ENCODE measurements around the gene SCGB1C2.
"Not testable (repeated sequence)": the region's sequence is repeated elsewhere in the genome, so short reads cannot be mapped to it uniquely, and the experiment has no call there.

SCGB1C2 gene

GRCh38 chr17:149231-149630 lies 11.9 kb downstream of the SCGB1C2 start:
- no peak for DNase-seq

DNA sequence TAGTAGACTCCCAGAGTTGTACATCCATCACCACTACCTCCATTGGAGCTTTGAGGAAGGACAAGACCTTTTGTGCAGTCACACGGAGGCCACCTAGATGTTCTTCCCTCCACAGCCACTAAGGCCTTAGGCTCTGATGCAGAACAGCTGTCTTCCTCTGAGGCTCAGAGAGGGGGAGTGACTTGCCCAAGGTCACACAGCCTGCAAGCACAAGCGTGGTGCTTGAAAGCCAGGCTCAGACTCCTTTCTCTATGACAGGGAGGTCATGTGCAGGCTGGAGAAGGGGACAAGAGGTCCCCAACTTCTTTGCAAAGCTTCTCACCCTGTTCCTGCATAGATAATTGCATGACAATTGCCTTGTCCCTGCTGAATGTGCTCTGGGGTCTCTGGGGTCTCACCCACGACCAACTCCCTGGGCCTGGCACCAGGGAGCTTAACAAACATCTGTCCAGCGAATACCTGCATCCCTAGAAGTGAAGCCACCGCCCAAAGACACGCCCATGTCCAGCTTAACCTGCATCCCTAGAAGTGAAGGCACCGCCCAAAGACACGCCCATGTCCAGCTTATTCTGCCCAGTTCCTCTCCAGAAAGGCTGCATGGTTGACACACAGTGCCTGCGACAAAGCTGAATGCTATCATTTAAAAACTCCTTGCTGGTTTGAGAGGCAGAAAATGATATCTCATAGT lies 12.7 kb downstream of the SCGB1C2 start:
- DNase-seq, result no peak

- DNase-seq, result no peak
Observed at GRCh38 chr17:151004-151403, 13.6 kb downstream of the SCGB1C2 start.

DNA sequence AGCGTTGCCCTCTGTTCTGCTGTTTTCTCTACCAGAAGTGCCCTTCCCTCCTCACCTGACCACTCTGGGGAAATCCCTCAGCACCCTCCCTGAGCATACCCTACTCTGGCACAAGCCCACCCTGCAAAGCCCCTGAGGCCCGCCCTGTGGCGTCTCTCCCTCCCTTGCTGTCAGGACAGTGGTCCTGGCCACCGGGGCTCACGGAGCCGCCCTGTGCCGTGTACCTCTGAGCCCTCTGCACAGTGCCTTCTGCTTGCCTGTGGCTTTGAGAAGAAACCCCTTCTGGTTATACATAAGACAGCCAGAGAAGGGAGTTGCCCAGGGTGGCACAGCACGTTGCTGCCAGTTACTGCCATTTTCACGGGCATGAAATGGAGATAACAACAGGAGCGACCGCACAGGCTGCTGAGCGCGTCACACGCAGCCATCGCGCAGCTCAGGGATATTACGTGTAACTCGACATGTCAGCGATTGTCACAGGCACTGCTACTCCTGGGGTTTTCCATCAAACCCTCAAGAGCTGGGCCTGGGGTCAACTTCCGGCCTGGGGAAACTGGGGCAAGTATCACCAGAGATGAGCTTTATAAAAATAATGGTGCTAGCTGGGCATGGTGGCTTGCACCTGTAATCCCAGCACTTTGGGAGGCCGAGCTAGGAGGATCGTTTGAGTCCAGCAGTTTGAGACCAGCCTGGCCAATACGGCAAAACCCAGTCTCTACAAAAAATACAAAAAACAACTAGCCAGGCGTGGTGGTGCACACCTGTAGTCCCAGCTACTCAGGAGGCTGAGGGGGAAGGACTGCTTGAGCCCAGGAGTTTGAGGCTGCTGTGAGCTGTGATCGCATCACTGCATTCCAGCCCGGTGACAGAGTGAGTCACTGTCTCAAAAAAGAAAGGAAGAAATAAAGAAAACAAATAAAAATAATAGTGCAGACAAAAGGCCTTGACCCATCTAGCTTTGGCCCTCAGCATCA lies 14.8 kb downstream of the SCGB1C2 start:
- no peak for DNase-seq

GRCh38 chr17:152860-153420 lies 15.6 kb downstream of the SCGB1C2 start:
- DNase-seq, result peak in 1 of 2 experiments; percentile 11

DNA sequence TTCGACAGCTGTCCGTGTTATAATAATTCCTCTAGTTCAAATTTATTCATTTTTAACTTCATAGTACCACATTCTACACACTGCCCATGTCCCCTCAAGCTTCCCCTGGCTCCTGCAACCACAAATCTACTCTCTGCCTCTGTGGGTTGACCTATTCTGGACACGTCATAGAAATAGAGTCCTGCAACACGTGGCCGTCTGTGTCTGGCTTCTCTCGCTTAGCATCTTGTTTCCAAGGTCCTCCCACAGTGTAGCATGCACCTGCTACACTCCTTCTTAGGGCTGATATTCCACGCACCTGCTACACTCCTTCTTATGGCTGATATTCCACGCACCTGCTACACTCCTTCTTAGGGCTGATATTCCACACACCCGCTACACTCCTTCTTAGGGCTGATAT lies 16.5 kb downstream of the SCGB1C2 start:
- no peak for DNase-seq

DNA sequence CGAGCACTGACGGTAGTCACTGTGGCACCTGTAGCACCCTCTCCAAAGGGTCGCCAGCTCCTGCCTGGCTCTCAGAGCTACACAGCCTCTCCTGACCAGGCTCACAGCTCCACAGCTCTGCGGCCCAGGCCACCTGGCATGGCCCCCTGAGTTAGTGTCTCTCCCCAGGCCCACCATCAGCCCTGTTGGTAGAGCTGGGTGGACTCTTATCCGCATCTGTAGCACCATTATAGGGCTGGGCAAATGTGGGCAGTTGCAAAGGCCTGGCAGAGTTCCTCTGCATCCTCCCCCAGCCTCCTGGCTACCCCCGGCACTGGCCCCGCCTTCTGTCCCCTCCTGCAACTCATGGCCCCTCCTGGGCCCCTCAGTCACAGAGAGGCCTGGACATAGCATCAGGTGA lies 18.2 kb downstream of the SCGB1C2 start:
- DNase-seq, result no peak

DNA sequence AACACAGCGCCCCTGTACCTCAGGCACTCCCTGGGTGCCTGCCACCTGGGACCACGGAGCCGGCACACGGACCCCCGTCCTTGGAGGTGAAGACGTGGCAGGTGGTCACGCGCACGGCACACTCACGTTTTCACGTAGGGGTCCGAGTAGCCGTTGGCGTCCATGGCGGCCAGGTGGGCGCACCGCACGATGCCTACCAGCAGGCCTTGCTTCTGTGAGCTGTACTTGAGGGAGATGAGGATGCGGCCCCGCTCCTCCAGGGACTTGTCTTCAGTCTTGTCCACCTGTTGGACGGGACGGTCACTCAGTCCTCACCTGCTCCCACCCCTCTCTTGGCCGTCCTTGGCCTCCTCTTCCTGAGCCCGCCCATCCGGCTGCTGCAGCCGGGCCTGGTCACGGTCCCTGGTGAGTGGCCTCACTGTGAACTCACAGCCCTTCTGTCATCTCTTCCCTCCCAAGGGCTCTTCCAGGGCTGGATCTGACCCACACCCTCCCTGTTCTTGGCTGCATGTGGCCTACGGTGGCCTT lies 18.8 kb downstream of the SCGB1C2 start:
- DNase-seq, result no peak

DNA sequence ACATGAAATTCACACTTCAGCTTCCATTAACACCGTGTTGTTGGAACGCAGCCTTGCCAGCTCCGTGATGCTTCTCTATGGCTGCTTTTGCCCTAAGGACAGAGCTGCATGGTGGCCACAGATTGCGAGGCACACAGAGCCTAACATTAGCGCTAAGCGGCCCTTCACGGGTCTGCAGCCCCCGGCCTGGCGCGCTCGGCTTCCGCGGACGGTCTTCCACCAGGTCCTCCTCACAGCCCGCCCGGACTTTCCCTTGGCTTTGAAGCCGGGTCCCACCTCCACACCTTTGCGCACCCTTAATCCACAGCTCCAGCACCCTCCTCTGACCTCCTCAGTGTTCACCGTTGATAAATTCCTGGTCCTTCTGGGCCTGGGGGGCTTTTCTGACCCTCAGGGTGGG lies 19.6 kb downstream of the SCGB1C2 start:
- no peak for DNase-seq

- DNase-seq, result no peak
Observed at GRCh38 chr17:157901-158300, 20.5 kb downstream of the SCGB1C2 start.

- DNase-seq, result no peak
Observed at GRCh38 chr17:158379-158778, 21.0 kb downstream of the SCGB1C2 start.

- no peak for DNase-seq
Observed at GRCh38 chr17:159609-160008, 22.2 kb downstream of the SCGB1C2 start.

DNA sequence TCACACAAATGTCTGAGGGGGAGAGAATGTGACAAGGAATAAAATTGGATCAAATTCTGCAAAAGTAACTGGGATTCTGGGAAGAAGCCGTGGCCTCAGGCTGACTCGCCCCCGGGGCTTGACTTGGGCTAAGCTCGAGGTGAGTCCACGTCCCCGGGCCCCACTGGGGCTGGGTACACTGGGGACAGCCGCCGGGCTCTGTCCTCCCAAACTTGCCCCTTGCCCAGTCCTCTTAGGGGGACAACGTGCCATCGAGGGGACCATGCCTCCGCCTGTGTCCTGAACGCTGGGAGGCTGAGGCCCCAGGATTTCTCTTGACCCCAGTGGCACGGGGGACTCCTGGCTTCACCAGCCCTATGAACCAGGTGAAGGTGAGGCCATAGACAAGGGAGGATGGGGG lies 23.0 kb downstream of the SCGB1C2 start:
- DNase-seq, result no peak

- DNase-seq, result no peak
Observed at GRCh38 chr17:161481-161880, 24.1 kb downstream of the SCGB1C2 start.

- no peak for DNase-seq
Observed at GRCh38 chr17:162689-163088, 25.3 kb downstream of the SCGB1C2 start.

GRCh38 chr17:163514-164098 lies 26.2 kb downstream of the SCGB1C2 start:
- no peak for DNase-seq

- peak in 1 of 2 experiments; percentile 32 for DNase-seq
Observed at GRCh38 chr17:164303-165235, 27.2 kb downstream of the SCGB1C2 start.

DNA sequence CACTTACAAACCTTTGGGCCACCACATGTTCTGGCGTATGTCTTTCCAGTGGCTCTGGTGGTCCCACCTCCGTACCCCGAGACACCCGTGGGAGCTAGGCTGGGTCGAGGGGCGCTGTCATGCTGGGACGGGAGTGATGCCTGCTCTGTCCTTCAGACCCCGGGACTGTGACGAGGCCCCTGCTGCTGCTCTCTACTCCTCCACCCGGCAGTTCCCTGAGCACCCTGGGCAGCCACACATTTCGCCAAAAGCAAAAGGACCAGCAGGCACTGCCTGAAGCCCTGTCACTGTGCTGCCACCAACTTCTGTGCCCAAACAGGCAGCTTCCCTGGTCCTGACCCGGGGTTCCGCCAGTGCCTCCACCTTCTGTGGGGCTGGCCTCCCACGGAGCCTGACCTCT lies 28.6 kb downstream of the SCGB1C2 start:
- DNase-seq, result no peak

DNA sequence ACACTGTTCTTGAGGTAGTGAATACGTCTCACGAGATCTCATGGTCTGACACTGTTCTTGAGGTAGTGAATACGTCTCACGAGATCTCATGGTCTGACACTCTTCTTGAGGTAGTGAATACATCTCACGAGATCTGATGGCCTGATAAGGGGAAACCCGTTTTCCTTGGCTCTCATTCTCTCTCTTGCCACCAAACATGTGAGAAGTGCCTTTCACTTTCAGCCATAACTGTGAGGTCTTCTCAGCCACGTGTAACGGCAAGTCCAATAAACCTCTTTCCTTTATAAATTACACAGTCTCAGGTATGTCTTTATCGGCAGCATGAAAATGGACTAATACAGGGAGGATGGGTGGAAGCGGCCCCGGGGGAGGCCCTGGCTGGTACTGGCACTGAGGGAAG lies 31.2 kb downstream of the SCGB1C2 start:
- not testable (repeated sequence) for DNase-seq

GRCh38 chr17:170130-170670 lies 32.8 kb downstream of the SCGB1C2 start:
- DNase-seq, result no peak

- no peak for DNase-seq
Observed at GRCh38 chr17:171871-172270, 34.5 kb downstream of the SCGB1C2 start.

DNA sequence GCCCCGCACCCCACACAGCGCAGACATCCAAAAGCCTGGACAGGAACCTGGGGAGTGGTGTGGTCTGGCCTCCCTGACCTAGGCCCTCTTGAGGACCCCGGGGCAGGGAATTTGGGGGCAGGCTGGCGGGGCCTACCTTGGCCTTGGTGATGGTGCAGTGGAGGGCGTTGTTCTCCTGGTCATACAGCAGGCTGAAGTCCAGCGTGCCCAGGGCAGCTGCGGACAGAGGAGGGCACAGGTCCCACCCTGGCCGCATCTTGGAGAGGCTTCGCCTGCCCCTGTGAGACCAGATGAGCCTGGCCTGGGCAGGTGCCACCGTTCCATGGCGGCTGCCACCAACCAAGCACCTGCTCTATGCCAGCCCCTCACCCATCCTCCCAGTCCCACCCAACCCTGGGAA lies 35.0 kb downstream of the SCGB1C2 start:
- DNase-seq, result no peak

Measured in cerebellar nuclear complex (tissue), 1 donor.